GM12874 (cell line): ENCODE data around the gene FBXO45.
A peak's percentile ranks its signal among the peaks of the same experiment; 100 is the strongest.

Source experiments
- CTCF ChIP-seq: IDR thresholded peaks from 2 replicates; pipeline ENCODE4 v1.5.1; 2011; ENCODE audit warnings: low read depth, mild to moderate bottlenecking, control low read depth, low read length, moderate library complexity; ENCODE audit not compliant: insufficient read depth

Gene FBXO45

GRCh38 chr3:196624907-196625306 lies 56.4 kb downstream of the FBXO45 start:
- no peak for TF ChIP-seq CTCF

- no peak for TF ChIP-seq CTCF
These were observed 56.9 kb downstream of the FBXO45 start for GRCh38 chr3:196625331-196625730.

GRCh38 chr3:196627918-196628231 lies 59.4 kb downstream of the FBXO45 start:
- TF ChIP-seq CTCF: no peak

GRCh38 chr3:196629228-196629627 lies 60.8 kb downstream of the FBXO45 start:
- no peak for TF ChIP-seq CTCF

- TF ChIP-seq CTCF: no peak
These were observed 63.2 kb downstream of the FBXO45 start for GRCh38 chr3:196631682-196632045.

- peak; percentile 37; the same call in 1 of the 2 replicates for TF ChIP-seq CTCF
These were observed 63.7 kb downstream of the FBXO45 start for GRCh38 chr3:196632046-196632751.

GRCh38 chr3:196633555-196634151 lies 65.2 kb downstream of the FBXO45 start:
- no peak for TF ChIP-seq CTCF
